CD4-positive, alpha-beta T cell treated with Interleukin-12 subunit alpha and Interleukin-12 subunit beta, for 1 hour (primary cell): ENCODE measurements around the gene CDKL5.

Experiments
- DNase-seq: peaks from one replicate; pipeline ENCODE4 v3.0.0-alpha.2; 2020

Gene CDKL5

DNA sequence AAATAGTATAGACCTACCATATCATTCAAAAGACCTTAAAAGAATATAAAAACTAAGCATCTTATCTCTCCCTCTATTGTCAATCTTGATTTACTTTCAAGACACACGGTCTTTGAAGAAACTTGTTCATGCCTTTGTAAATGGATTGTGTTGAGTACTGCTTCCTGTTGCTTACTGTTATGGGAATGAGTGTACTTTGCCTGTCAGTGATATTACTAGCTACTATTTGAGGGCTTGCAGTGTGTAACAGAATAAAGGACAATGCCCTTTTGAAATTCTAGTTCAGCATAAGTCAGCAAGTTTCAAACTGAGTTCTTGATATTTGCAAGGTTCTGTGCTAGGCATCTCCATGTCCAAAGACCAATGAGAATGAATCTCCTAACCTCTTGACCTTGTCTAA is 36.0 kb downstream of the CDKL5 start:
- DNase-seq, result no peak

DNA sequence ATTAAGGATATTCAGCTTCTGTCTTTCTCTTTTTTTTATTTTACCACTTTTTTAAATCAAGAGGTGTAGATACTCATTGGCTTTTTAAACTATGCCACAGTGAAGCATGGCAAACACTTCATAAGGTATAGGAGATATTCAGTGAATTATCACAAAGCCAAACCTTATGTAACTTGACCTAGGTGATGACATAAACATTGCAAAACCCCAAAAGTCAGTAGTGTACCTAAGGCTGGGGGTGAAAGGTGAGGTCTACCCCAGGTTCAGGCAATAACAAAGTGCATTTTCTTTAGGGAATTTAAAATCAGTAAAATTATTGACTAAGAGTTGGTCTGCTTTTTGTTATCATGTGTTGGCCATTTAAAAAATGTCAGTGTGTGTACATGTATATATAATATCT is 39.1 kb downstream of the CDKL5 start:
- no peak for DNase-seq

DNA sequence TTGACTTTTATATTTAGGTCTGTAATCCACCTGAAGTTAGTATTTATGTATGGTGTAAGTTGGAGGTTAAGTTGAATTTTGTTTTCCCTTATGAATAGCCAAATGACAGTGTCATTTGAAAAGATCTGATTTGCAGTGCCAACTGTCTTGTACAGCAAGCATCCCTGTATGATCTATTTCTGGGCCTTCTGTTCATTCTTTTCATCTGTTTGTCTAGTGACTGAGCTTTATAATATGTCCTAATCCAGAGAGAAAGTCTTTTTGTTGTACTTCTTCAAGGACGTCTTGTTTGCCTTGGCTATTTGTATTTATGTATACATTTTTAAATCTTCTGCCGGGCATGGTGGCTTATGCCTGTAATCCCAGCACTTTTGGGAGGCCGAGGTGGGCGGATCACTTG is 39.6 kb downstream of the CDKL5 start:
- no peak for DNase-seq

DNA sequence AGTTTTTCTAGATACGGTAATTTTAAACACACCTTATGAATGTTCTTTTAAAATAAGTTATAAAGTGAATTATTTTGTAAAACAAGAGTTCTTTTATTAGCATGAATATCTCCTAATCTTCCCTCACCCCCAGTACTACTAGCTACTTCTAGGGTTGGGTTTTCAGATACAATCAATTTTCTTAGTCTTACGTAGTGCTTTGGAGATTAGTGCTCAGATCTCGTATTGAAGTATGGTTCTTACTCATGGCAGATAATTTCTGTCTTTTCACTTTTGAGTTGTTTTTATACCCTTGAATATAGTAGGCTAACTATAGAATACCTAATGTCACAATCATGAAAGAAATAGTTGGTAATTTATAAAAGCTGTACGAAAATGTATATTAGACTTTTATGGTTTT is 43.2 kb downstream of the CDKL5 start:
- no peak for DNase-seq

DNA sequence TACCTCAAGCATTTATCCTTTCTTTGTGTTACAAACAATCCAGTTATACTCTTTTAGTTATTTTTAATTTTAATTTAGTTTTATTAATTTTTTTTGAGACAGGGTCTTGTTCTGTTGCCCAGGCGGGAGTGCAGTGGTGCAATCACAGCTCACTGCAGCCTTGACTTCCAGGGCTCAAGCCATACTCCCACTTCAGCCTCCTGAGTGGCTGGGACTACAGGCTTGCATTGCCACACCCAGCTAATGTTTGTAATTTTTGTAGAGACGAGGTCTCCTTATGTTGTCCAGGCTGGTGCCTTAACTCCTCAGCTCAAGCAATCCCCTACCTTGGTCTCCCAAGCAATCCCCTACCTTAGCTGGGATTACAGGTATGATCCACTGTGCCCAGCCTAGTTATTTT is 45.9 kb downstream of the CDKL5 start:
- no peak for DNase-seq

DNA sequence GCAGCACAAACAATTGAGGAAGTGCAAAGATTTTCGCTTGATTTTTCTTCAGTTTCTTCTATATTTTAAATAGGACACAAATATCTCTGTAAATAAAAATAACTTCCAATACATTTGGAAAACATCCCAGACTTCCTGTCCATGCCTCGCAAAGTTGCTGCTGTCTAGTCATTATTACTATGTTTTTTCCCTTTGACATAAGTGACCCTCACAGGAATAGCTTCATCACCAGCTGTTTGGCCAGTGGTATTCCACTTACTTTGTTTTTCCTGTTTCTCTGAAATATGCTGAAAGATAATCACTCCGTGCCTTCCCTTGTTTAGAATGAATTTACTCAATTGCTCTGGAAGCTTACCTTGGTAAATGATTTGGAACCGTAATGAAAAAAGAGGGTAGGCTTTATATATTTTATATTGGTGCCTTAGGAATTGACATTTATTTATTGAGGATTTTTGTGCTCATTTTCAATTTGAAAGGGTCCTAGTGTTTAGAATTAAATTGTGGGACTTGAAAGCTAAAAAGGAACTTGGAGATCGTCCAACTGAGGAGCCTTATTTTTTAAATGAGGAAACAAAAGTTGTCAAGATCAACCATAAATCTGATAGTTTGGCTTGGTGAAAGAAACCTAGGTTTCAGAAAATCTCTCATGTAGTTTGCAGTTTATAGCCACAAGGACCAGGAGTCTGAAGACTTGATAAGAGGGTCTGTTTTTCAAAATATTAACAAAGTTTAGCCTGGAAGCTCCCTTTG is 65.6 kb downstream of the CDKL5 start:
- DNase-seq, result no peak

DNA sequence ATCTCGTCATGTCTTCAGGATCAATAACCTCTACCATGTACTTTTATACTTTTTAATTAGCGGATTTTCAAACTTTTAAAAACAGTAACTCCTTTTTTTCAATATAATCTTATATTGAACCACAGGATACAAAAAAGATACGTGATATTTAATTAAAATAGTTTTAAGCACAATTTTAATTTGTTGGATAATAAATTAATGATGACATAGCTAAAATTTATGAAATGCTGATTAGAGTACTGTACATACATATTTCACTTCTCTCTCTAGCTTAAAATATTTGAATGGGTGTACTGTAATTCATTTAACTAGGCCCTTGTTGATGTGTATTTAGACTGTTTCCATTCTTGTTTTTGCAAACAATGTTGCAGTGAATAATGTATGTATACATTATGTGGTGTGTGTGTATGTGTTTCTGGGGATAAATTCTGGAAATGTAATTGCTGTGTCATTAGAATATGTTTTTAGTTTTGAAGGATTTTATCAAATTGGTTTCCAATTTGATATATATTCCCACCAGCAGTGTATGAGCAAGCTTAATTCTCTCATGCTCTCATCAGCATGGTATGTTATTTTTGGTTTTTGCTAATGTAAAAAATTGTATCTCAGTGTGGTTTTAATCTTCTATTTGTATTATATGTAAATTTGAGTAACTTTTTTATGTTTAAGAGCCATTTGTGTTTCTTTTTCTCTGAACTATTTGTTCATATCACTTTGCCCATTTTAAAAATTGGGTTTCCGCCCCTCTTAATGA is 66.4 kb downstream of the CDKL5 start:
- no peak for DNase-seq

DNA sequence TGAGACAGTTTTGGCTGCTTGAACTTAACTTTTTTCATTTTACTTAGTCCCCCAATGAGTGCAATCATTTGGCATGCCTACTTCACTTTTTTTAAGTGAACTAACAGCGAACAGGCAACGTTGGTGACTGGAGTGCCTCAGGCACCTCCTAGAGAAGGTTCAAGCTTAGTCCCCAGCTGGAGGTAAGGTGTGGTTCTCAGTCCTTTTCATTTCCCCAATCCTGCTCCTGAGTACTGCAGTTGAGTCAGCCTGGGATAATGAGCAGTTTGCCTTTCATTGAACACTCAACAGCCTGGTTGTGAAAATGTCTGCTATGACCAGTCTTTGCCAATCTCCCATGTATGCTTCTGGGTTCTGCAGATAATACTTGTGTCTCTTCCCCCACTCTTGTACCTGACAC is 109.5 kb downstream of the CDKL5 start:
- DNase-seq, result no peak

DNA sequence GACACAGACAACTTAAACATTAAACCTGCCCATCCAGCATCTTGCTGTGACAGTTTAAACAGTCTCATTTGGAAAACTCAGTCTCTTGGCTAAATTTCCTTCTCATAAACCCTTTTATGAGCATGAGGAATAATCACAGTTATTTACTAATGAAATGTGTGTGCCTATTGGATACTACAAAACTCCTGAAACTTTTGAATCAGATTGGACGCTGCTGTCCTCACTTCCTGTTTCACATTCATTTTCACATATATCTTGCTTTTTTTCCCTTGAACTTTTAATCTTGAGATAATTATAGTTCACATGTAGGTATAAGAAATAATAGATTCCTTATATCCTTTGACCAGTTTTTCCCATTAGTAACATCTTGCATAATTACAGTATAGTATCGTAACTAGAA is 111.7 kb downstream of the CDKL5 start:
- DNase-seq, result no peak

DNA sequence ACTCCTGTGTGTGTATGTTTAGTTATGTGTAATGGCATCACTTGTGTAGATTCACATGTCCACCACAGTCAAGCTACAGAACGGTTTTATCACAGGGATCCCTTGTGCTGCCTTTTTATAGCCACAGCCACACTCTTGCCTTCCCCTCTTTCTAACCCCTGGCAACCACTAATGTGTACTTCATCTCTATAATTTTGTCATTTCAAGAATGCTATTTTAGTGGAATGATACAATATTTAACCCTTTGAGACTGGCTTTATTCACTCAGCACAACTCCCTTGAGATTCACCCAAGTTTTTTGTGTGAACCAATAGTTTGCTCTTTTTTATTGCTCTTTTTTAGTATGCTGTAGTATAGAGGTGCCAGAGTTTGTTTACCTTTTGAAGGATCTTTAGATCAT is 112.1 kb downstream of the CDKL5 start:
- DNase-seq, result no peak

DNA sequence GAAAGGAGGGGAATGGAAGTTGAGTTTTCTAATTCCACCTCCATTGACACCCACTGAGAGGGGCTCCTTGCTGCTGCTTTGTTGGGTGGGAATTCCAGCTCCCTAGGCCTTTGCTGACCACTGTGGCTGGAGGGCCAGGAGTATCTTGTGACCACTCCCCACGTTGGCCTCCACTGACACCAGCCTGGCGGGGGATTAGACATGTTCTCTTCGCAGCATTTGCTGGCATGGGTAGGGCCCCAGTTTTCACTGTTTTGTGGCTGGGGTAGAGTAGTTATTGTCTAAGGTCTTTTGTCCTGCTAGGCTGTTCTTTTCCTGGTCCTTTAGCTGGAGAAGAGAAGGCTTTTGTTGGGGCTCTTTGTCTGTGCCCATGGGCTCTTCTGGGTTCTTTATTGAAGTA is 116.7 kb downstream of the CDKL5 start:
- DNase-seq, result no peak

DNA sequence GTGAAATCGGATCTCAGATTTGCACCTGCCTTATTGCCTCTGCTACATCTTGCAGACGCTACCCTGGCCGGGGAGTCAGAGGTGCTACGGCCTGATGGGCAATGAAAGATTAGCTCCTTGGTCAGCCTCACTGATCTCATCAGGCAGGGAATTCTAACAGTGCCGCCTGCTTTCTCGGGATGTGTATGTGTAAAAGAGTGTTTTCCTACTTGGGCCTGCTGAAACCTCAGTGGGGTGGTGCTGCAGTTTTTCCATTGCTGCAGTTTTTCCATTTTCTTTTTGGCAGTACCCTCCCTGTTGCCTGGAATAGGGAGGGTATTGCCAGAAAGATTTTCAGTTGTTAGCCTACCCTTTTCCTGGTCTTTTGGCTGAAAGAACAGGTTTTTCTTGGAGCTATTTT is 117.5 kb downstream of the CDKL5 start:
- DNase-seq, result no peak

DNA sequence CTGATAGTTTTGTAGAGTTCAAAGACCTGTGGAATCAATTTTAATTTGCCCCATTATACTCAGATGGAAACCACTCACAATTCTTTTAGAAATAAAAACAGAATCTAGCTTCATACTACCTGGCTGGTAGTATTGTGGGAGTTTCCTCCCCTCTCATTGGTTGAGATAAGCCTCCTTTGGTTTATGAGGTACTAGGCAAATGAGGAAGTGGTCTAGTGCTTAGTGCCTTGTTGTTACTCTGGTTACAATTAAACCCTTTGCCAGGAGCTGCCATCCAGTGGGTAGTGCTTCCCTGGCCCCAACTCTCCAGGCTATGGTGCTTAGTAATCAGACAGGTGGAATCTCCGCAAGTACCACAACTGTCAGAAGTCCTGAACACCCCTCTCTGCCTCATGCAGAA is 118.3 kb downstream of the CDKL5 start:
- no peak for DNase-seq

DNA sequence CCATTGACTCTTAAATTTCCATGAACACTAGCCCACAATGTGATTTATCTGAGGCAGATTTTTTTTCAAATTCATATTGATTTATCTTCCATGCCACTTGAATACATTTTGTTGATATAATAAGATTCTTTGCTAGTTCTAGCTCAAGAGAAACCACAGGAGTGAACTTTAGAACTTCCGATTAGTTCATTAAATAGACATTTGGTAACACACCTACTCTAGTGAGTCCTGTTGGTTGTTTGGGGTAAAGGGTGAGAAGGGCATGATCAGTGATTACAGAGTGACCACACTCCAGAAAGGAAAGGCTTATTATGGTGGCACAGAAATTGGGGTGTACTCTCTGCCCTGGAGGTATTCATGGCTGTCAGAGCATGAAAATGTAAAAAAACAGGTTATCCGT is 120.4 kb downstream of the CDKL5 start:
- no peak for DNase-seq

DNA sequence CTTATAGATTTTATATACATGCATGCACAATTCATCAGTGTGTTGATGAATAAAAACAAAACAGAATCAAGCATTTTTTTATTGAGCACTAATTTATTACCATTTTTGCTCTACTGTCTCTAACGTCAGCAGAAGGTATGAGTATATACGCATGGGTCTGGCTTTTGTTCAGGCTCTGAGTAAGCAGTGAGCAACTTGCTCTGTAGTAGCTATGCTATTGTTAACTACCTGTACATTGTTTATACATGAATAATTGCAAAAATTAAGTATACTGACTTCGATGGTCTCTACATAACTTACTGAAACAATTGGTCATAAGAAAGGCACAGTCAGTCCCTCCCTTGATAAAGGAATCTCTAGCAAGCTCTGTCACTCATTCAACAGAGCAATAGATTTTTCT is 123.6 kb downstream of the CDKL5 start:
- no peak for DNase-seq

DNA sequence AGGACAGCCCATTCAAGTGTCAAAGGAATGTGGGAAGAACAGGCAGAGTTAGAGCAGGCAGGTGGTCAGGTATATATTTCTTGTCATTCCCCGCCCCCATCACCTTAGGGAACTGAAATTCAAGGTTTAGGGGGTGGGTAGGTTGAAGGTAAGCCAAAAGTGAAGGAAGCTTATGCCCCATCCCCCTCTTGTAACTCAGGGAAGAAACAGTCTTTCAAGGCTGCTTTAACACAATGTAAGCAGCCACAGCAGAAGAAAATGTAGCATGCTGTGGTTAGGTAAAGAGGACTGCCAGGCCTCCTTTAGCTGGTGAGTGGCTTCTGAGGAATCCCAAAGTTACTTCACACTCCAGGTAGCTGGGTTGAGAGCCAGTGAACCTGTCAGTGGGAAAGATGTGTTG is 124.2 kb downstream of the CDKL5 start:
- DNase-seq, result no peak

DNA sequence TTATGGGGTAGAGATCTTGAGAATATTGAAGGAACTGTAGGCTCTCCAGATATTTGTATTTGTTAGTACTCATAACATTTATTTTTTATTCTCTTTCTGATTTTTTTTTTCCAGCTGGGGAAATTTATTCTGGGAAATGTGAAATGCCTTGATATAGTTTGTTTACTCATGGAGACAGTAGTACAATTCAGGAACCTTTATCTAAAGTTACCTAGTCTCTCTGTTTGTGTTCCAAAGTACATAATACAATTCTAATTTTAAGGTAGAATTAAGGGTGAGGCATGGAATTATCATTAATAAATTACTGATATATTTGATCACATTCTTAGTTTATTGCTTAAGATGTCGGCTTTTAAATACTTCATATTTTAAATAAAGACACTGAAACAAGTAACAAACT is 132.5 kb downstream of the CDKL5 start:
- no peak for DNase-seq

DNA sequence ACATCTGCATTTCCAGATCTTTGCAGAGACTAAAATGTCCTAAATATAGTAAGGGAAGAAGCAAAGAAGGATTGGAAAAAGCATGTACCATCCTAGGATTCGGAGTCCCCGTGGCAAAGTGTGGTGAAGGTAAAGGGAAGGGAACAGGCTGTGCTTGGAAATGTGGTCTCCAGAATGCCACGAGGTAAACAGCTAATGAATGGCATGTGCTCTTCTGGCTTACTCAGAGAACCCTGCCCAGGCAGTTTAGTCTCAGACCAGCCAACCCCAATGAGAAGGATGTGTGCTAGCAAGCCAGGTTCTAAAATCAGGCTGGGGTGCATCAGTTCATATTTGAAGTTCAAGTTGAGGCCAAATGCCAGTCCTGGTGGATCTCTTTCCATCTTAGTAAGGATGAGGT is 133.4 kb downstream of the CDKL5 start:
- no peak for DNase-seq

DNA sequence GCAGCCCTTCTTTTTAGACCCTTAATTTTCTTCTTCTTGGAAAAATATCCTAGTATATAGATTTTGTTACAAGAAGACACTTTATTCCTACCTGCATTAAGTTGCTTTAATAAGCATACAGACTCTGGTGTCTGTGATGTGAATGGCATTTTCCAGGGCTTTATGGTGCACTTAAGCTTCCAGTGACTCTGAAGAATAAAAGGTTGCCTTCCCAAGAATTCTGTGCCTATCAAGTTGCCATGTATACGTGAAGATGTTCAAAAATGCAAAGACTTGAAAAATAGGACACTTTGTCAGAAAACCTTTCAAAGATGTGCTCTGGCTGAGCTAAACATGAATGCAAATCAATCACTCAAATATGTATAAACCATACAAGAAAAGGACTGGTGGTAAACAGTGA is 135.6 kb downstream of the CDKL5 start:
- DNase-seq, result no peak

DNA sequence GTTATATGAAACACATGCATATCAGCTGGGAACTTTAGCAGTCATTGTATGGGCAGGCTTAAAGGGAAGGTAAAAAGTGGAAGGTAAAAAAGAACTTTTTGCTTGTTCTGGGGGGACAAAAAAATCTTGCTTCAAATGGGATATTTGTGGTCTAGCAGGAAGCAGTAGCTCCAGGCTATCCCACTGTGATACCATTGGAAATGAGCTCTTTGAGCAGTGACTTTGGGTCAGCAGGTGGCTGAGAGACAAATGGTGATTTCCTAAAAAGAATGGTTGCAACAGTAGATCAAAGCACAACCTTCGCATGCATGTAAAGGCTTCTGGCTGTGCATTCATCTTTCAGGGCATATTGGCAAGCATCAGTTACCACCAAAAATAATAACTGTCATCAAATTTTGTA is 140.3 kb downstream of the CDKL5 start:
- no peak for DNase-seq

DNA sequence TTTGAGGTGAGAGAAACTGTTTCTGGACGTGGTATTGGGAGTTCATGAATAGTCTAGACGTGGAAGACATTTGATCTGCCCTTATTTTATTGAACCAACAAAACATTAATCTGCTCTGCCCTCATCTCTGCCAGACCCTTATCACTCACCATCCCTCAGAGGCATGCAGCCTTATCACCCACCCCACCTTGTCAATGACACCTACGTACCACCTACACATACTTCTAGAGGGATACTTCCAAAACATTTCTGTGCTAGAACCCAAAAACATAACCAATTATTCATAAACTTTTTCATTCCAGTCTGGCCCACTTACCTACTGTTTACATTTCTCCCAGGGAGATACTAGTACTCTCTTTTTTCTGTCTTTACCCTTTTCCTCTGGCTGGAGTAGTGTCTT is 141.3 kb downstream of the CDKL5 start:
- no peak for DNase-seq

DNA sequence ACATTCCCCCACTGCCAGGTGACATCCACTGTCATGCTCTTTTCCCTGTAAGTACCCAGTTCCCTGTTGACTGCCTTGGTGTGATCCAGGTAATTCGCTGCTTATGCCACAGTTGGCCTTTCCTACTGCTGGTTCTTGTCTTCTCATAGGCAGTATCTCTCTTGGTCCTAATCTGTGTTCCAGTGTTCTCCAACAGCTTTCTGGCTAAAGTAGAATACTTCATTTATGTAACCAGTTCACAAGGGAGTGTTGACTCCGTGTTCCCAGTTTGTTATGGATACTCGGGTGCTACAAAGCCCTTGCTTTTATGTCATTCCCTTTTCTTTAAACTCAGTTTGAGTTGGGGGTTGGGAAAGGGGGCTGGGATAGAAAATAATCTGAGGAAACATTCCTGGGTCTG is 148.1 kb downstream of the CDKL5 start:
- DNase-seq, result no peak

DNA sequence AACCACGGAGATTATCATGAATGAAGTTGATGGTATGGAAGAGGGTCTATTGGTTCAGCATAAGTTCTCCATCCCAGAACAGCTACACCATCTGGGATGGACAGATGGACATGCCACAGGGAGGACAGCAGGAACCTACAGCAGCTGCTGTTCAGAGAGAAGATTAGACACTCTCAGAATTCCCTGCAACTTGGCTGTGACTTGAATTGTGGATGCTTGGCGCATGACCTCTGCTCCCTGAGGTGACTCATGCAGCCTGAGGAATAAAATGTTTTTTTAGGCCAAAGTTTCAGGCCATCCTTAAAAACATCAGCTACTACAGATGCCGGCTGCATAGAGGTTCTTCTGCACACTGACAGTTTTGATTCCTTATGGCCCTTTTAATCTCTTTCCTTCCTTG is 149.2 kb downstream of the CDKL5 start:
- DNase-seq, result no peak

DNA sequence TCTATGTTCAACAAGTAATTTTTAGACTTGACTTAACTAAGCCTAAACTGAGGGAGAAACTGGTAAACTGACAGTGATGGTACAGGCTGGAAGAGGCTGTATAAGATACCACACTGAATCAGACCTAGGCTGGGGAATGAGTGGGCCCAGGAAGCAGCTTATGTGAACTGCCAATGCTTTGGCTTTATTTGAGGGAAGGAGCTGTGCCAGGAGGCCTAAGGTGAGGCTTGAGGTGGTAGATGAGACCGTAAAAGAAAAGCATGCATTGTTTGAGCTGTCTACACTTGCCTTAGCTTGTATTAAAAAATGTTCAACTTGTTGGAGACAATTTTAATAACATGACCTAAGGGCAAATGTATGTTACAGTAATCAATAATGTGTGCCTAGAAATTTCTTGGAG is 150.3 kb downstream of the CDKL5 start:
- DNase-seq, result no peak

DNA sequence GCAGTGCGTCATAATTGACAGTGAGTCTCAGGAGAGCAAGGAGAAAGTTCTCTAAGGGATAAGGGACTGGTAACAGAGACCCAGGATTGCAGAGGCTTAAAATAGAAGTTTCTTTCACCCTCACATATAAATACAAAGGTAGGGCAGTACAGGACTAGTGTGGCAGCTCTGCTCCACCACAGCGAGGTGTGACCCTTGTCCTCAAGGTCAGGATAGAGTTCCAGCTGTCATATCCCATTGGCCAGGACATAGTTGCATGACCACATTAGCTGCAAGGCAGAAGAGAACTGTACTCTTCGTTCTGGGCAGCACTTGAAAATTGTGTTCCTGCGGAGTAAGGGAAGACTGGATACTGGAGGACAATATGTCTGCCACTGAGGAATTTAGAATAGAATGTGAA is 152.0 kb downstream of the CDKL5 start:
- DNase-seq, result no peak
